ENCODE measurements around the gene CIAO3.

Gene CIAO3

GRCh38 chr16:774086-775001 lies 33.5 kb upstream of the CIAO3 start:
- Histone ChIP-seq H3K4me3 (ENCODE audit: extremely low read depth, insufficient read depth, low read length, poor library complexity, severe bottlenecking) (no peak overlapping the region), H3K36me3 (ENCODE audit: control insufficient read depth, insufficient read depth, low read length) (no peaks in the 10 kb centered on the region), H3K9me3 (ENCODE audit: control insufficient read depth, low read length) (no peaks in the 10 kb centered on the region), H3K4me1 (ENCODE audit: control insufficient read depth, insufficient read depth, low read length, poor library complexity, severe bottlenecking) (peaks cover 13% of the 10 kb centered on the region), H3K27ac (ENCODE audit: low read depth, low read length, severe bottlenecking) (no peak overlapping the region)
- WGBS, 2 experiments (ENCODE audit: insufficient coverage in 2 of 2), result 92 to 93% methylated on average over 38 to 43 of the region's 46 CpGs

DNA sequence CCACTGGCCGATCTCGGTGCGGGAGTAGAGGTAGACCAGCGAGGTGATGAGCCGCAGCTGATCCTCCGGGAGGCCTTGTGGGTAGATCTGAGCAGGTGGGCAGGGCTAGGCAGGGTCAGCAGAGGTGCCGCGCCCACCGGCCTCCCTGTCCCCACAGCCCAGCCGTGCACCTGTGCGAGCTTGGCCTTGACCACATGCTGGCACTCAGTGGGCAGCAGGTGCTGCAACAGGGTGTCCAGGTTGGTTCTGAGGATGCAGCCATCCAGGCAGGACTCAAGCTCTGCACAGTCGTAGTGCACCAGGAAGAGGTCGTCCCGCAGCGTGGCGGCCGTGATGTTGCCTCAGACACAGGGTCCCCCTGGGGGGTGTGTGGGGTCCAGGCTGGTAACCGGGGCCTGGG lies 32.2 kb upstream of the CIAO3 start:
- no peaks in the 10 kb centered on the region for H3K9me3 ChIP-seq (ENCODE audit: control insufficient read depth, low read length)
- no peak overlapping the region for H3K27ac ChIP-seq (ENCODE audit: low read depth, low read length, severe bottlenecking)
- WGBS, 2 experiments (ENCODE audit: insufficient coverage in 2 of 2), result 92% methylated on average over 12 to 16 of the region's 18 CpGs
- H3K4me1 ChIP-seq (ENCODE audit: control insufficient read depth, insufficient read depth, low read length, poor library complexity, severe bottlenecking), result peaks cover 4% of the 10 kb centered on the region
- no peaks in the 10 kb centered on the region for H3K36me3 ChIP-seq (ENCODE audit: control insufficient read depth, insufficient read depth, low read length)
- H3K4me3 ChIP-seq (ENCODE audit: extremely low read depth, insufficient read depth, low read length, poor library complexity, severe bottlenecking), result no peak overlapping the region

- WGBS, 2 experiments (ENCODE audit: insufficient coverage in 2 of 2), result 100% methylated on average over 1 of the region's 13 CpGs; no CpG with 5 or more reads in 1 of the 2 experiments
Observed at GRCh38 chr16:770411-770810, 29.6 kb upstream of the CIAO3 start.

DNA sequence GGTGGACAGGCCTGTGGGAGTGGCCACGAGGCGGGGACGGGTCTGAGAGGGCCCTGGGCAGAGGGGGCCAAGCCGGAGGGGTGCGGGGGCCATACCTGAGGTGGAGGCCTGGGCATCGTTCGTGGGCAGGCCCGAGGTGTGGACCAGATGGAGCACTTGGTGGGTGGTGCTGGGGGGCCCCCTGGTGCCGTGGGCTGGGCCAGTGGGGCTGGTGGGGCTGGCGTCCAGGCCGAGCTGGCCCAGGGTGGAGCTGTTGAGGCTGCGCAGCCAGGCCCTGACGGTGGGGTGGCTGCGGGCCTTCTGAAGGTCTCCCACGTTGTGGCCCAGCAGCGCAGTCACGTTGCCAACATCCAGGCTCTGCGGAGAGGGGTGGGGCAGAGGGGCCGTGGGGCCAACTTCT lies 29.1 kb upstream of the CIAO3 start:
- Histone ChIP-seq H3K36me3 (ENCODE audit: control insufficient read depth, insufficient read depth, low read length) (no peaks in the 10 kb centered on the region), H3K4me1 (ENCODE audit: control insufficient read depth, insufficient read depth, low read length, poor library complexity, severe bottlenecking) (no peaks in the 10 kb centered on the region), H3K9me3 (ENCODE audit: control insufficient read depth, low read length) (no peaks in the 10 kb centered on the region), H3K27ac (ENCODE audit: low read depth, low read length, severe bottlenecking) (no peak overlapping the region), H3K4me3 (ENCODE audit: extremely low read depth, insufficient read depth, low read length, poor library complexity, severe bottlenecking) (no peak overlapping the region)
- WGBS, 2 experiments (ENCODE audit: insufficient coverage in 2 of 2), result 82 to 90% methylated on average over 10 to 19 of the region's 19 CpGs

More at GRCh38 chr16:770411-770810, 29.6 kb upstream of the CIAO3 start:
- no peak overlapping the region for H3K27ac ChIP-seq (ENCODE audit: low read depth, low read length, severe bottlenecking)
- H3K4me1 ChIP-seq (ENCODE audit: control insufficient read depth, insufficient read depth, low read length, poor library complexity, severe bottlenecking), result no peaks in the 10 kb centered on the region
- H3K36me3 ChIP-seq (ENCODE audit: control insufficient read depth, insufficient read depth, low read length), result no peaks in the 10 kb centered on the region
- H3K9me3 ChIP-seq (ENCODE audit: control insufficient read depth, low read length), result no peaks in the 10 kb centered on the region
- H3K4me3 ChIP-seq (ENCODE audit: extremely low read depth, insufficient read depth, low read length, poor library complexity, severe bottlenecking), result no peak overlapping the region

- WGBS, 2 experiments (ENCODE audit: insufficient coverage in 2 of 2), result 92 to 95% methylated on average over 5 to 8 of the region's 20 CpGs
- Histone ChIP-seq H3K9me3 (ENCODE audit: control insufficient read depth, low read length) (no peaks in the 10 kb centered on the region), H3K36me3 (ENCODE audit: control insufficient read depth, insufficient read depth, low read length) (no peaks in the 10 kb centered on the region), H3K4me1 (ENCODE audit: control insufficient read depth, insufficient read depth, low read length, poor library complexity, severe bottlenecking) (no peaks in the 10 kb centered on the region), H3K4me3 (ENCODE audit: extremely low read depth, insufficient read depth, low read length, poor library complexity, severe bottlenecking) (no peak overlapping the region), H3K27ac (ENCODE audit: low read depth, low read length, severe bottlenecking) (no peak overlapping the region)
Observed at GRCh38 chr16:769184-769784, 28.5 kb upstream of the CIAO3 start.

DNA sequence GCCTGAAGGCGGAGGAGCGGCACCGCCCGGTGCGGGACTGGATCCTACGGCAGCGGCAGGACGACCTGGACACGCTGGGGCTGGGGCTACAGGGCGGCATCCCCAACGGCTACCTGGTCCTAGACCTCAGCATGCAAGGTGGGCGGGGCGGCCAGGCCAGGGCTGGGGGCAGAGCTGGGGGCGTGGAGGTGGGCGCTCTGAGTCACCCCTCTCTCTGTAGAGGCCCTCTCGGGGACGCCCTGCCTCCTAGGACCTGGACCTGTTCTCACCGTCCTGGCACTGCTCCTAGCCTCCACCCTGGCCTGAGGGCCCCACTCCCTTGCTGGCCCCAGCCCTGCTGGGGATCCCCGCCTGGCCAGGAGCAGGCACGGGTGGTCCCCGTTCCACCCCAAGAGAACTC lies 27.6 kb upstream of the CIAO3 start:
- H3K4me3 ChIP-seq (ENCODE audit: extremely low read depth, insufficient read depth, low read length, poor library complexity, severe bottlenecking), result no peak overlapping the region
- no peaks in the 10 kb centered on the region for H3K36me3 ChIP-seq (ENCODE audit: control insufficient read depth, insufficient read depth, low read length)
- H3K4me1 ChIP-seq (ENCODE audit: control insufficient read depth, insufficient read depth, low read length, poor library complexity, severe bottlenecking), result no peaks in the 10 kb centered on the region
- 93 to 95% methylated on average over 21 of the region's 21 CpGs for WGBS, 2 experiments (ENCODE audit: insufficient coverage in 2 of 2)
- H3K9me3 ChIP-seq (ENCODE audit: control insufficient read depth, low read length), result no peaks in the 10 kb centered on the region
- H3K27ac ChIP-seq (ENCODE audit: low read depth, low read length, severe bottlenecking), result no peak overlapping the region

DNA sequence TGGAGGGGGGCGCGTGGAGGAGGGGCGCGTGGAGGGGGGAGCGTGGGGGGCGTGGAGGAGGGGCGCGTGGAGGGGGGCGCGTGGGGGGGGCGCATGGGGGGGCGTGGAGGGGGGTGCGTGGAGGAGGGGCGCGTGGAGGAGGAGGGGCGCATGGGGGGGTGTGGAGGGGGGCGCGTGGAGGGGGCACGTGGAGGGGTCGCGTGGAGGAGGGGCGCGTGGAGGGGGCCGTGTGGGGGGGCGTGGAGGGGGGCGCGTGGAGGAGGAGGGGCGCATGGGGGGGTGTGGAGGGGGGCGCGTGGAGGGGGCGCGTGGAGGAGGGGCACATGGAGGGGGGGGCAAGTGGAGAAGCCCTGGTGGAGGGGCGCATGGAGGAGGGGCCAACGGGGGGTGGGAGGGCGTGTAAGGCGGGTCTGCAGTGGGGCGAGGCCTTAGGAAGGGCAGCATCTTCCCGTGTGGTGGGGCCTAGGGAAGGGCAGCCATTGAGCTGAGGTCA lies 27.0 kb upstream of the CIAO3 start:
- WGBS, 2 experiments (ENCODE audit: insufficient coverage in 2 of 2), result 80 to 85% methylated on average over 4 to 6 of the region's 38 CpGs
- Histone ChIP-seq H3K4me3 (ENCODE audit: extremely low read depth, insufficient read depth, low read length, poor library complexity, severe bottlenecking) (no peak overlapping the region), H3K4me1 (ENCODE audit: control insufficient read depth, insufficient read depth, low read length, poor library complexity, severe bottlenecking) (no peaks in the 10 kb centered on the region), H3K27ac (ENCODE audit: low read depth, low read length, severe bottlenecking) (no peak overlapping the region), H3K36me3 (ENCODE audit: control insufficient read depth, insufficient read depth, low read length) (no peaks in the 10 kb centered on the region), H3K9me3 (ENCODE audit: control insufficient read depth, low read length) (no peaks in the 10 kb centered on the region)

GRCh38 chr16:766820-767640 lies 26.2 kb upstream of the CIAO3 start:
- no peaks in the 10 kb centered on the region for H3K36me3 ChIP-seq (ENCODE audit: control insufficient read depth, insufficient read depth, low read length)
- no peaks in the 10 kb centered on the region for H3K9me3 ChIP-seq (ENCODE audit: control insufficient read depth, low read length)
- 85 to 86% methylated on average over 24 to 27 of the region's 48 CpGs for WGBS, 2 experiments (ENCODE audit: insufficient coverage in 2 of 2)
- no peaks in the 10 kb centered on the region for H3K4me1 ChIP-seq (ENCODE audit: control insufficient read depth, insufficient read depth, low read length, poor library complexity, severe bottlenecking)
- H3K27ac ChIP-seq (ENCODE audit: low read depth, low read length, severe bottlenecking), result no peak overlapping the region
- H3K4me3 ChIP-seq (ENCODE audit: extremely low read depth, insufficient read depth, low read length, poor library complexity, severe bottlenecking), result no peak overlapping the region

GRCh38 chr16:766008-766819 lies 25.4 kb upstream of the CIAO3 start:
- WGBS, 2 experiments (ENCODE audit: insufficient coverage in 2 of 2), result 93 to 97% methylated on average over 26 to 28 of the region's 29 CpGs
- no peak overlapping the region for H3K4me3 ChIP-seq (ENCODE audit: extremely low read depth, insufficient read depth, low read length, poor library complexity, severe bottlenecking)
- H3K9me3 ChIP-seq (ENCODE audit: control insufficient read depth, low read length), result no peaks in the 10 kb centered on the region
- H3K4me1 ChIP-seq (ENCODE audit: control insufficient read depth, insufficient read depth, low read length, poor library complexity, severe bottlenecking), result no peaks in the 10 kb centered on the region
- no peaks in the 10 kb centered on the region for H3K36me3 ChIP-seq (ENCODE audit: control insufficient read depth, insufficient read depth, low read length)
- H3K27ac ChIP-seq (ENCODE audit: low read depth, low read length, severe bottlenecking), result no peak overlapping the region

DNA sequence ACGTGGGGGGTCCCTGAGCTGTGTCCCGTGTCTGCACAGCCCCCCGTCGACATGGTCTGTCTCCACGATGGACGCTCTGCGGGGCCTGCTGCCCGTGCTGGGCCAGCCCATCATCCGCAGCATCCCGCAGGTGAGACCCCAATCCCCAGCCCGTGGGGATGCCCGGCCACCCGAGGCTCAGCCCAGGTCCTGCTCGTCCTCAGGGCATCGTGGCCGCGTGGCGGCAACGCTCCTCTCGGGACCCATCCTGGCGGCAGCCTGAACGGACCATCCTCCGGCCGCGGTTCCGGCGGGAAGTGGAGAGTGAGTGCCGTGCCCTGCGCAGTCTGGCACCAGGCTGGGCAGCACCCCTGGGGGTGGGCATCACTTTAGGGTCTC lies 24.7 kb upstream of the CIAO3 start:
- Histone ChIP-seq H3K36me3 (ENCODE audit: control insufficient read depth, insufficient read depth, low read length) (no peaks in the 10 kb centered on the region), H3K27ac (ENCODE audit: low read depth, low read length, severe bottlenecking) (no peak overlapping the region), H3K4me1 (ENCODE audit: control insufficient read depth, insufficient read depth, low read length, poor library complexity, severe bottlenecking) (no peaks in the 10 kb centered on the region), H3K4me3 (ENCODE audit: extremely low read depth, insufficient read depth, low read length, poor library complexity, severe bottlenecking) (no peak overlapping the region), H3K9me3 (ENCODE audit: control insufficient read depth, low read length) (no peaks in the 10 kb centered on the region)
- WGBS, 2 experiments (ENCODE audit: insufficient coverage in 2 of 2), result 92 to 95% methylated on average over 27 to 28 of the region's 29 CpGs

All from mesodermal cell (in vitro differentiated cells).